ENCODE data around the gene OR5K4. TPM values are rescaled to one million over a fixed set of nuclear protein-coding genes. Genes with fewer than 3 reads are reported as not detected.

OR5K4 gene
- total RNA-seq, 1 donor from 2014 or later = not detected

DNA sequence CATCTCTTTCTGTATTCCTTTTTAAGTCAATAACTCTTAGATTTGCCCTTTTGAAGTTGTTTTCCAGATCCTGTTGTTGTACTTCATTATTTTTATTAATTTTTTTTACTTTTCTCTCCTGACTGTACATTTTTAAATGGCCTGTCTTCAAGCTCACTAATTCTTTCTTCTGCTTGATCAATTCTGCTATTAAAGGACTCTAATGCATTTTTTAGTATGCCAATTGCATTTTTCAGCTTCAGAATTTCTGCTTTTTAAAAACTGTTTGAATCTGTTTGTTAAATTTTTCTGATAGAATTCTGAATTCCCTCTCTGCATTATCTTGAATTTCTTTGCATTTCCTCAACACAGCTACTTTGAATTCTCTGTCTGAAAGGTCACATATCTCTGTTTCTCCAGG lies 5.6 kb downstream of the OR5K4 start:
- Mint-ChIP-seq H3K4me3 (ENCODE audit: unreplicated experiment) (no peak overlapping the region), H3K27ac (ENCODE audit: unreplicated experiment) (no peak overlapping the region)

DNA sequence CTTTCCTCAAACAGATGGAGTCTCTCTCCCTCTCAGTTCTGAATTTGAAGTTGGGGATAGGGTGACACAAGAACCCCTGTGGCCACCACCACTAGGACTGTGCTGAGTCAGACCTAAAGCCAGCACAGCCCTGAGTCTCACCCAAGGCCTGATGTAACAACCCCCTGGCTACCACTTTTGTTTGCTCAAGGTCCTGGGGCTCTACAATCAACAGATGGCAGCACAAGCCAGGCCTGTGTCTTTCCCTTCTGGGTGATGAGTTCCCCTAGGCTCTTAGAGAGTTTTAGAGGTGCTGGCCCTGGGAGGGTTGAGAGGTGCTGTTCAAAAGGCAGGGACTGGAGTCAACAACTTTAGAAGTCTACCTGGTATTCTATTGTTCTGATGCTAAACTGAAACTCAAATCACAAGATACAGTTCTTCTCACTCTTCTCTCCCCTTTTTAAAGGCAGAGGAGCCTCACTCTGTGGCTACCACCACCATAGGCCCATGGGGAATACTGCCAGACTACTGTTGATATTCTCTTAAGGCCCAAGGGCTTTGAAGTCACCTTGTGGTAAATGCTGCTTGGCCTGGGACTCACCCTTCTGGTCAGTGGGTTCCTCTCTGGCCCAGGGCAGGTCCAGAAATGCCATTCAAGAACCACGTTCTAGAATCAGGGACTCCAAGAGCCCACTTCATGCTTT lies 6.5 kb downstream of the OR5K4 start:
- TF ChIP-seq, protein P1, sequence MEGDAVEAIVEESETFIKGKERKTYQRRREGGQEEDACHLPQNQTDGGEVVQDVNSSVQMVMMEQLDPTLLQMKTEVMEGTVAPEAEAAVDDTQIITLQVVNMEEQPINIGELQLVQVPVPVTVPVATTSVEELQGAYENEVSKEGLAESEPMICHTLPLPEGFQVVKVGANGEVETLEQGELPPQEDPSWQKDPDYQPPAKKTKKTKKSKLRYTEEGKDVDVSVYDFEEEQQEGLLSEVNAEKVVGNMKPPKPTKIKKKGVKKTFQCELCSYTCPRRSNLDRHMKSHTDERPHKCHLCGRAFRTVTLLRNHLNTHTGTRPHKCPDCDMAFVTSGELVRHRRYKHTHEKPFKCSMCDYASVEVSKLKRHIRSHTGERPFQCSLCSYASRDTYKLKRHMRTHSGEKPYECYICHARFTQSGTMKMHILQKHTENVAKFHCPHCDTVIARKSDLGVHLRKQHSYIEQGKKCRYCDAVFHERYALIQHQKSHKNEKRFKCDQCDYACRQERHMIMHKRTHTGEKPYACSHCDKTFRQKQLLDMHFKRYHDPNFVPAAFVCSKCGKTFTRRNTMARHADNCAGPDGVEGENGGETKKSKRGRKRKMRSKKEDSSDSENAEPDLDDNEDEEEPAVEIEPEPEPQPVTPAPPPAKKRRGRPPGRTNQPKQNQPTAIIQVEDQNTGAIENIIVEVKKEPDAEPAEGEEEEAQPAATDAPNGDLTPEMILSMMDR (IDR thresholded peaks at IDR 0.05; ENCODE audit: partially characterized antibody, unreplicated experiment) = no peak
- no peak overlapping the region for H3K27ac Mint-ChIP-seq (ENCODE audit: unreplicated experiment)
- no peak overlapping the region for H3K4me3 Mint-ChIP-seq (ENCODE audit: unreplicated experiment)
- DNase-seq = no peak
- H3K27me3 Mint-ChIP-seq (ENCODE audit: unreplicated experiment) = peaks cover 3% of the 10 kb centered on the region
- no peaks in the 10 kb centered on the region for H3K4me1 Mint-ChIP-seq (ENCODE audit: low read depth, unreplicated experiment)
- H3K36me3 Mint-ChIP-seq (ENCODE audit: unreplicated experiment) = peaks cover 18% of the 10 kb centered on the region
- H3K9me3 Mint-ChIP-seq (ENCODE audit: unreplicated experiment) = peaks cover 5% of the 10 kb centered on the region

More for the DNA sequence above, 5.6 kb downstream of the OR5K4 start:
- TF ChIP-seq, protein P1 (IDR thresholded peaks at IDR 0.05; ENCODE audit: partially characterized antibody, unreplicated experiment) = no peak
- H3K4me1 Mint-ChIP-seq (ENCODE audit: low read depth, unreplicated experiment) = no peaks in the 10 kb centered on the region
- no peak for DNase-seq
- peaks cover 3% of the 10 kb centered on the region for H3K27me3 Mint-ChIP-seq (ENCODE audit: unreplicated experiment)
- peaks cover 18% of the 10 kb centered on the region for H3K36me3 Mint-ChIP-seq (ENCODE audit: unreplicated experiment)
- H3K9me3 Mint-ChIP-seq (ENCODE audit: unreplicated experiment) = peaks cover 5% of the 10 kb centered on the region

DNA sequence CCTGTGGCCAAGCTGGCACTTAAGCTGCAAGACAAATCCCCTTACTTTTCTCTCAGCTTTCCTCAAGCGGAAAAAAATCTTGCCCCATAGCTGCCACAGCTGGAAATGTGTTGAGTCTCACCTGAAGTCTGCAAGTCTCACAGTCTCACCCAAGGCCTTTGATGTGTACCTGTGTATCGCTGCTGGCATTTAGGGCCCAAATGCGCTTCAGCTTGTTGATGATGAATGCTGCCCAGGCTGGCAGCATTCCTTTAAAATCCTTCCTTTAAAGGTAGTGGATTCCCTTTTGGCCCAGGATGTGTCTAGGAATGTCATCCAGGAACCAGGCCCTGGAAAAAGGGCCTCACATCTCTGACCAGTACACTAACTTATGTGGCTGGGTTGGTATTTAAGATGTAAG lies 7.0 kb downstream of the OR5K4 start:
- H3K27me3 Mint-ChIP-seq (ENCODE audit: unreplicated experiment) = peaks cover 3% of the 10 kb centered on the region
- H3K27ac Mint-ChIP-seq (ENCODE audit: unreplicated experiment) = no peak overlapping the region

DNA sequence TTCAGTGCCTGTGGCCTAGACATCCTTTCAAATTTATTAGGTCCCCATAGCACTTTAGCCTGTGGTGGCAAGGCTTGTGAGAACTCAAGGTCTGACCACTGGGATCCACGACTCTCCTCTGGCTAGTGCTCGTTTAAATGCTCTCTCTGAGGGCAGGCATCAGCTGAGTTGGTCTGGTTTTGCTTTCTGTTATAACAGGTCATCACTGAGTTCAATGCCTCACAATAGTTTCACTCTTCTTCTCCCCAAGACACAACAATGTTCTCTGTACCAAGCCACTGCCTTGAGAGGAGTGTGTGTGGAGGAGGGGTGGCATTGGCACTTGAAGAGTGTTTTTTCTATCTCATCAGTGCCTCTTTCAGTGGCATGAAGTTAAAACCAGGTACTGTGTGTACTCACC lies 7.6 kb downstream of the OR5K4 start:
- H3K4me3 Mint-ChIP-seq (ENCODE audit: unreplicated experiment) = no peak overlapping the region
- peaks cover 18% of the 10 kb centered on the region for H3K36me3 Mint-ChIP-seq (ENCODE audit: unreplicated experiment)
- peaks cover 3% of the 10 kb centered on the region for H3K27me3 Mint-ChIP-seq (ENCODE audit: unreplicated experiment)
- H3K9me3 Mint-ChIP-seq (ENCODE audit: unreplicated experiment) = peaks cover 5% of the 10 kb centered on the region
- no peak for DNase-seq
- H3K27ac Mint-ChIP-seq (ENCODE audit: unreplicated experiment) = no peak overlapping the region
- H3K4me1 Mint-ChIP-seq (ENCODE audit: low read depth, unreplicated experiment) = no peaks in the 10 kb centered on the region
- TF ChIP-seq, protein P1 (IDR thresholded peaks at IDR 0.05; ENCODE audit: partially characterized antibody, unreplicated experiment) = no peak

More for the DNA sequence above, 7.0 kb downstream of the OR5K4 start:
- DNase-seq = no peak
- no peak overlapping the region for H3K4me3 Mint-ChIP-seq (ENCODE audit: unreplicated experiment)
- H3K9me3 Mint-ChIP-seq (ENCODE audit: unreplicated experiment) = peaks cover 5% of the 10 kb centered on the region
- TF ChIP-seq, protein P1 (IDR thresholded peaks at IDR 0.05; ENCODE audit: partially characterized antibody, unreplicated experiment) = no peak
- peaks cover 18% of the 10 kb centered on the region for H3K36me3 Mint-ChIP-seq (ENCODE audit: unreplicated experiment)
- H3K4me1 Mint-ChIP-seq (ENCODE audit: low read depth, unreplicated experiment) = no peaks in the 10 kb centered on the region

DNA sequence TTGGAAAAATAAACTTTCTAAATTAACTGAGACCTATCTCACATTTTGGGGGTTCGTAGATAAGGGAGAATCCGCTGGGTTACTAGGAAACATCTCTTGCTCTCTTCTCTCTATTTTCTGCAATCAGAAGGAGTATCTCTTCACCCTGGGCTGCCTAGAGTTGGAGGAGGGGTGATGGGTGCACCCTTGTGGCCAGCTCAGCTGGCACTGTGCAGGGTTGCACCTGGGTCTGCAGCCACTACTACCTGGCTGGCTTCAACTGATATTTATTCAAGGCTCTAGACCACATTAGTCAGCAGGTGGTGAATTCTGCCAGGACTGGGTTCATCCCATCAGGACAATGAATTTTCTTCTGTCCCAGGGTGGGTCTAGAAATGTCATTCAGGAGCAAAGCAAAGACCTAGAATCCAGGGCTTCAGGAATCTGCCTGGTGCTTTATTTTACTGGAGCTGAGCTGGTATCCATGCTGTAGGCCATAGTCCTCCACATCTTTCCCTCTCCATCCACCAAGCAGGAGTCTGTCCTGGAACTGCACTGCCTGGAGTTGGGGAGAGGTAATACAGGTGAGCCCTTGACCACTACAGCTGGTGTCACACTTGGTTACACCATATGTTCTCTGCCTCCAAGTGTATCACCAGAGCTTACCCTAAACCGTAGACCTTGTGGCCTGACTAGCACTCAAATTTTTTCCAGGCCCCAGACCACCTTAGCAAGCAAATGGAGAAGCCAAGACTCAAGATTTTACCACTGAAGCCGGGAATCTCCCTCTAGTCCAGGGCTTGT lies 14.0 kb downstream of the OR5K4 start:
- TF ChIP-seq, protein P1 (IDR thresholded peaks at IDR 0.05; ENCODE audit: partially characterized antibody, unreplicated experiment) = no peak
- Mint-ChIP-seq H3K27ac (ENCODE audit: unreplicated experiment) (no peak overlapping the region), H3K4me3 (ENCODE audit: unreplicated experiment) (no peak overlapping the region), H3K27me3 (ENCODE audit: unreplicated experiment) (no peaks in the 10 kb centered on the region), H3K9me3 (ENCODE audit: unreplicated experiment) (no peaks in the 10 kb centered on the region), H3K4me1 (ENCODE audit: low read depth, unreplicated experiment) (no peaks in the 10 kb centered on the region), H3K36me3 (ENCODE audit: unreplicated experiment) (no peaks in the 10 kb centered on the region)
- DNase-seq = no peak
